CD4-positive, alpha-beta memory T cell (primary cell): ENCODE measurements around the gene ERVV-1. TPM values are rescaled to one million over a fixed set of nuclear protein-coding genes. Genes with fewer than 3 reads are reported as not detected.

Source experiments
- CTCF ChIA-PET: fragments of 350-600 bp; sonication (Branson Sonifier 250); formaldehyde crosslinking; loops from one replicate; lab custom pipeline; 2021; ENCODE audit warnings: inconsistent platforms; ENCODE audit not compliant: partially characterized antibody; lab: Charles Lee
- POLR2A ChIA-PET: fragments of 350-600 bp; sonication (Branson Sonifier 250); formaldehyde crosslinking; loops from one replicate; lab custom pipeline; 2021; ENCODE audit not compliant: partially characterized antibody; lab: Charles Lee
- DNase-seq, 5 donors: peaks; one replicate each; pipeline versions ENCODE4 v3.0.0 to v3.0.0-alpha.2; 2020 to 2022; ENCODE audit warnings: mixed read lengths in 1 of 5
- H3K27ac ChIP-seq: one replicate; pipeline ENCODE4 v1.7.0; 2013; ENCODE audit warnings: low read depth, low read length
- H3K27me3 ChIP-seq: 2 replicates; pipeline ENCODE4 v1.7.0; 2013; ENCODE audit warnings: mild to moderate bottlenecking, low read length, moderate library complexity; ENCODE audit not compliant: insufficient read depth
- H3K36me3 ChIP-seq: 2 replicates; pipeline ENCODE4 v1.7.0; 2013; ENCODE audit warnings: mild to moderate bottlenecking, low read length, moderate library complexity; ENCODE audit not compliant: insufficient read depth
- H3K4me1 ChIP-seq: 2 replicates; pipeline ENCODE4 v1.7.0; 2013; ENCODE audit warnings: mild to moderate bottlenecking, low read length, moderate library complexity; ENCODE audit not compliant: insufficient read depth
- H3K4me3 ChIP-seq, 2 donors: one replicate each; pipeline ENCODE4 v1.7.0; 2013; ENCODE audit warnings: low read length in 2 of 2, mild to moderate bottlenecking in 1 of 2
- H3K9me3 ChIP-seq, 2 donors: one replicate each; pipeline ENCODE4 v1.7.0; 2013; ENCODE audit warnings: low read length in 2 of 2, control low read depth in 1 of 2; ENCODE audit not compliant: control insufficient read depth in 1 of 2
- H3K27ac Mint-ChIP-seq, 7 donors: one replicate each; pipeline ENCODE4 v1.8.0; 2020 to 2021; ENCODE audit warnings: mixed read lengths in 7 of 7, mild to moderate bottlenecking in 6 of 7, inconsistent platforms in 3 of 7, moderate library complexity in 3 of 7
- H3K27me3 Mint-ChIP-seq, 2 donors: one replicate each; pipeline ENCODE4 v1.8.0; 2020 to 2021; ENCODE audit warnings: mixed read lengths in 2 of 2
- H3K36me3 Mint-ChIP-seq, 2 donors: one replicate each; pipeline ENCODE4 v1.8.0; 2020 to 2021; ENCODE audit warnings: mixed read lengths in 2 of 2, inconsistent platforms in 1 of 2, mild to moderate bottlenecking in 1 of 2
- H3K4me1 Mint-ChIP-seq, 4 donors: one replicate each; pipeline ENCODE4 v1.8.0; 2020 to 2021; ENCODE audit warnings: mixed read lengths in 4 of 4, mild to moderate bottlenecking in 1 of 4
- H3K4me3 Mint-ChIP-seq, 8 donors: one replicate each; pipeline ENCODE4 v1.8.0; 2020 to 2021; ENCODE audit warnings: mixed read lengths in 8 of 8, mild to moderate bottlenecking in 7 of 8, moderate library complexity in 6 of 8, inconsistent platforms in 3 of 8
- H3K9me3 Mint-ChIP-seq, 8 donors: one replicate each; pipeline ENCODE4 v1.8.0; 2020 to 2021; ENCODE audit warnings: mixed read lengths in 8 of 8, mild to moderate bottlenecking in 5 of 8, inconsistent platforms in 3 of 8, moderate library complexity in 1 of 8
- intact Hi-C: fragments of 100-400 bp; cut with micrococcal nuclease; formaldehyde crosslinking; loops from one replicate; pipeline ENCODE4 v1.15.1; 2023
- polyA plus RNA-seq, 2 donors: library from polyadenylated mRNA; unstranded; fragments of 300-500 nt; fragmentation: Illumina TruSeq; gene quantifications; one replicate each; pipeline ENCODE4 v1.2.3, GENCODE V29; 2021
- total RNA-seq, 2 experiments: library from RNA; stranded (reverse); gene quantifications; one replicate each; pipeline ENCODE4 v1.2.3, GENCODE V29; 2021

ERVV-1 gene
- total and polyA plus RNA-seq, 4 experiments from 2014 or later: not detected

- CTCF ChIA-PET: no interaction called here
- Mint-ChIP-seq H3K27me3 (peaks cover 0 to 9% of the 10 kb centered on the region in 2 donors), H3K36me3 (peaks cover 26 to 29% of the 10 kb centered on the region in 2 donors), H3K4me3 (peak overlapping the region in 5 of 8 donors; percentile 40 to 90 (median 63)), H3K9me3 (peaks cover 3 to 35% (median 26%) of the 10 kb centered on the region in 8 donors), H3K4me1 (peaks cover 3 to 23% (median 18%) of the 10 kb centered on the region in 4 donors), H3K27ac (peak overlapping the region in 2 of 7 donors; percentile 1 to 52)
- H3K9me3 ChIP-seq: no peaks in the 10 kb centered on the region
- POLR2A ChIA-PET: no interaction called here
- H3K27ac ChIP-seq: no peak overlapping the region
- DNase-seq: no peak
- no peak overlapping the region for H3K4me3 ChIP-seq
- H3K36me3 ChIP-seq: no peaks in the 10 kb centered on the region
- intact Hi-C loops: loop anchor here (5.0 kb wide), 2 partner anchors 69 to 464 kb away; partner anchors contain the start of genes ZNF808 and ZNF888
- H3K27me3 ChIP-seq: no peaks in the 10 kb centered on the region
- H3K4me1 ChIP-seq: peaks cover 14% of the 10 kb centered on the region
Measured at GRCh38 chr19:52991484-52991883, 22.2 kb upstream of the ERVV-1 start.

GRCh38 chr19:52992109-52993004, 21.4 kb upstream of the ERVV-1 start:
- H3K36me3 ChIP-seq: no peaks in the 10 kb centered on the region
- peaks cover 0 to 32% (median 19%) of the 10 kb centered on the region in 8 donors for H3K9me3 Mint-ChIP-seq
- intact Hi-C loops: loop anchor here (1.0 to 5.0 kb wide), 6 partner anchors 30 to 754 kb away; partner anchors contain the start of genes ZNF160, ZNF347, ZNF808 and ZNF816
- no peaks in the 10 kb centered on the region for H3K27me3 ChIP-seq
- peak overlapping the region; percentile 5 to 80 (median 72) for H3K27ac Mint-ChIP-seq
- peaks cover 0 to 9% of the 10 kb centered on the region in 2 donors for H3K27me3 Mint-ChIP-seq
- H3K27ac ChIP-seq: no peak overlapping the region
- peak overlapping the region; percentile 67 to 90 (median 90) for H3K4me3 Mint-ChIP-seq
- H3K4me1 Mint-ChIP-seq: peaks cover 3 to 23% (median 18%) of the 10 kb centered on the region in 4 donors
- peaks cover 14% of the 10 kb centered on the region for H3K4me1 ChIP-seq
- ChIA-PET POLR2A (interaction anchor here (0.6 kb wide), 1 partner anchor 48 kb away, joined by 3 read pairs; no protein-coding TSS in a partner anchor), CTCF (interaction anchor here (0.7 kb wide), 4 partner anchors 27 to 455 kb away, joined by 3 to 5 read pairs (median 3); no protein-coding TSS in a partner anchor)
- no peaks in the 10 kb centered on the region for H3K9me3 ChIP-seq
- peak in 1 of 5 donors; percentile 41 for DNase-seq
- H3K36me3 Mint-ChIP-seq: peaks cover 18 to 21% of the 10 kb centered on the region in 2 donors
- H3K4me3 ChIP-seq: peak overlapping the region in 1 of 2 donors; percentile 6

GRCh38 chr19:52993342-52994178, 20.2 kb upstream of the ERVV-1 start:
- CTCF ChIA-PET: interaction anchor here (0.7 to 1.4 kb wide), 7 partner anchors 26 to 454 kb away, joined by 3 to 6 read pairs (median 3); no protein-coding TSS in a partner anchor
- intact Hi-C loops: loop anchor here (1.0 to 5.0 kb wide), 6 partner anchors 31 to 753 kb away; partner anchors contain the start of genes ZNF160, ZNF347, ZNF808 and ZNF816
- peak overlapping the region; percentile 49 to 81 for H3K4me3 ChIP-seq
- Mint-ChIP-seq H3K27me3 (peaks cover 5 to 9% of the 10 kb centered on the region in 2 donors), H3K27ac (peak overlapping the region in 6 of 7 donors; percentile 27 to 86 (median 68)), H3K4me1 (peaks cover 3 to 23% (median 18%) of the 10 kb centered on the region in 4 donors), H3K4me3 (peak overlapping the region; percentile 69 to 96 (median 90)), H3K36me3 (peaks cover 11 to 16% of the 10 kb centered on the region in 2 donors), H3K9me3 (peaks cover 0 to 31% (median 17%) of the 10 kb centered on the region in 8 donors)
- peak; percentile 77 to 90 (median 83) for DNase-seq
- H3K9me3 ChIP-seq: no peaks in the 10 kb centered on the region
- no peaks in the 10 kb centered on the region for H3K36me3 ChIP-seq
- H3K4me1 ChIP-seq: peaks cover 14% of the 10 kb centered on the region
- no peak overlapping the region for H3K27ac ChIP-seq
- POLR2A ChIA-PET: interaction anchor here (0.6 to 1.3 kb wide), 2 partner anchors 30 to 49 kb away, joined by 3 to 5 read pairs; partner anchors contain the start of gene ZNF816
- H3K27me3 ChIP-seq: no peaks in the 10 kb centered on the region

- H3K27me3 ChIP-seq: no peaks in the 10 kb centered on the region
- peaks cover 14% of the 10 kb centered on the region for H3K4me1 ChIP-seq
- H3K36me3 ChIP-seq: no peaks in the 10 kb centered on the region
- no peak overlapping the region for H3K27ac ChIP-seq
- DNase-seq: no peak
- H3K36me3 Mint-ChIP-seq: peaks cover 2 to 4% of the 10 kb centered on the region in 2 donors
- POLR2A ChIA-PET: no interaction called here
- peaks cover 3 to 23% (median 18%) of the 10 kb centered on the region in 4 donors for H3K4me1 Mint-ChIP-seq
- intact Hi-C loops: no loop called here
- no peak overlapping the region for H3K4me3 Mint-ChIP-seq
- H3K27me3 Mint-ChIP-seq: peaks cover 5 to 9% of the 10 kb centered on the region in 2 donors
- no peaks in the 10 kb centered on the region for H3K9me3 ChIP-seq
- CTCF ChIA-PET: interaction anchor here (1.4 kb wide), 1 partner anchor 1028 kb away, joined by 4 read pairs; no protein-coding TSS in a partner anchor
- H3K4me3 ChIP-seq: no peak overlapping the region
- H3K9me3 Mint-ChIP-seq: peaks cover 2 to 32% (median 12%) of the 10 kb centered on the region in 8 donors
- no peak overlapping the region for H3K27ac Mint-ChIP-seq
Measured at GRCh38 chr19:52995711-52996110, 18.0 kb upstream of the ERVV-1 start.

- H3K27ac Mint-ChIP-seq: no peak overlapping the region
- no peaks in the 10 kb centered on the region for H3K36me3 ChIP-seq
- intact Hi-C loops: no loop called here
- H3K9me3 Mint-ChIP-seq: peaks cover 0 to 25% (median 7%) of the 10 kb centered on the region in 8 donors
- H3K27me3 Mint-ChIP-seq: peaks cover 0 to 6% of the 10 kb centered on the region in 2 donors
- H3K9me3 ChIP-seq: no peaks in the 10 kb centered on the region
- ChIA-PET CTCF (no interaction called here), POLR2A (no interaction called here)
- peaks cover 7% of the 10 kb centered on the region for H3K4me1 ChIP-seq
- no peaks in the 10 kb centered on the region for H3K27me3 ChIP-seq
- H3K27ac ChIP-seq: no peak overlapping the region
- no peak overlapping the region for H3K4me3 Mint-ChIP-seq
- H3K36me3 Mint-ChIP-seq: peaks cover 2 to 4% of the 10 kb centered on the region in 2 donors
- DNase-seq: no peak
- H3K4me1 Mint-ChIP-seq: peaks cover 0 to 11% (median 8%) of the 10 kb centered on the region in 4 donors
- no peak overlapping the region for H3K4me3 ChIP-seq
Measured at GRCh38 chr19:52997975-52998374, 15.7 kb upstream of the ERVV-1 start.

- ChIA-PET CTCF (no interaction called here), POLR2A (no interaction called here)
- Mint-ChIP-seq H3K4me3 (no peak overlapping the region), H3K27ac (no peak overlapping the region), H3K4me1 (no peaks in the 10 kb centered on the region), H3K36me3 (peaks cover 0 to 4% of the 10 kb centered on the region in 2 donors), H3K27me3 (peaks cover 0 to 6% of the 10 kb centered on the region in 2 donors), H3K9me3 (peaks cover 2 to 24% (median 9%) of the 10 kb centered on the region in 8 donors)
- Histone ChIP-seq H3K27me3 (no peaks in the 10 kb centered on the region), H3K9me3 (no peaks in the 10 kb centered on the region), H3K4me1 (no peaks in the 10 kb centered on the region), H3K27ac (no peak overlapping the region), H3K36me3 (no peaks in the 10 kb centered on the region), H3K4me3 (no peak overlapping the region)
- intact Hi-C loops: no loop called here
- no peak for DNase-seq
Measured at GRCh38 chr19:53002479-53002878, 11.2 kb upstream of the ERVV-1 start.
